ENCODE data around the gene PPL.

Gene PPL

GRCh38 chr16:4936991-4937781, at the start of gene PPL:
PPL (minus strand) TSS chr16:4937148; CDS start chr16:4937045, 103 bp downstream.
- Histone ChIP-seq H3K9ac (ENCODE audit: low read length) (peak within 1 kb of the TSS; percentile 49), H3K36me3 (ENCODE audit: control insufficient read depth, insufficient read depth, low read length) (no peaks in the 10 kb centered on the region), H3K4me3 (ENCODE audit: low read length) (peak within 1 kb of the TSS; percentile 79), H3K27ac (ENCODE audit: low read depth, low read length) (no peak within 1 kb of the TSS), H3K27me3 (ENCODE audit: control insufficient read depth, insufficient read depth, low read length) (no peaks in the 10 kb centered on the region), H3K4me1 (ENCODE audit: control insufficient read depth, insufficient read depth, low read length) (peaks cover under 1% of the 10 kb centered on the region)

DNA sequence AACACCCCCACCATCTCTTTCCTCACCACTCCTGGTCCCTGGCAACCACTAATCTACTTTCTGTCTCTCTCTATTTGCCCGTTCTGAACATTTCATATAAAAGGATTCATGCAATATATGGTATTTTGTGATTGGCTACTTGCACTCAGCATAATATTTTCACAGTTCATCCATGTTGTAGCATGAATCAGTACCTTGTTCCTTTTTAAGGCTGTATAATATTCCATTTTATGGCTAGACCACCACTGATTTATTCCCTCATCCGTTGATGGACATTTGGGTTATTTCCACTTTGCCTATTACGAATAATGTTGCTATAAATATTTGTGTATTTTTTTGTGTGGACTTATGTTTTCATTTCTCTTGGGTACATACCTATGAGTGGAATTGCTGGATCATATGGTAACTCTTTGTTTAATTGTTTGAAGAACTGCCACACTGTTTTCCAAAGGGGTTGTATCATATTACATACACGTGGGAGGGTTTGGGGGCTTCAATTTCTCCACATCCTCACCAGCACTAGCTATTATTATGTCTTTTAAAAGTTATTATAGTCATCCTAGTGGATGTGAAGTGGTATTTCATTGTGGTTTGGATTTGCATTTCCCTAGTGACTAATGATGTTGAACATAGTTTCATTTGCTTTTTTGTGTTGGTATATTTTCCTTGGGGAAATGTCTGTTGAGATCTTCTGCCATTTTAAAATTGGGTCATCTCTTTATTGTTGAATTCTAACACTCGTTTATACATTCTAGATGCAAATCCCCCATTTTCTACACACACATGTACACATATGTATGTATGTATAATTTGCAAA, 47.4 kb upstream of the PPL start:
- no peak overlapping the region for H3K9ac ChIP-seq (ENCODE audit: low read length)
- no peak overlapping the region for H3K4me3 ChIP-seq (ENCODE audit: low read length)
- peaks cover 5% of the 10 kb centered on the region for H3K27me3 ChIP-seq (ENCODE audit: control insufficient read depth, insufficient read depth, low read length)
- H3K27ac ChIP-seq (ENCODE audit: low read depth, low read length) = no peak overlapping the region
- H3K36me3 ChIP-seq (ENCODE audit: control insufficient read depth, insufficient read depth, low read length) = no peaks in the 10 kb centered on the region
- H3K4me1 ChIP-seq (ENCODE audit: control insufficient read depth, insufficient read depth, low read length) = no peaks in the 10 kb centered on the region

- H3K27me3 ChIP-seq (ENCODE audit: control insufficient read depth, insufficient read depth, low read length) = no peaks in the 10 kb centered on the region
- no peaks in the 10 kb centered on the region for H3K4me1 ChIP-seq (ENCODE audit: control insufficient read depth, insufficient read depth, low read length)
- H3K4me3 ChIP-seq (ENCODE audit: low read length) = no peak overlapping the region
- H3K36me3 ChIP-seq (ENCODE audit: control insufficient read depth, insufficient read depth, low read length) = no peaks in the 10 kb centered on the region
- no peak overlapping the region for H3K27ac ChIP-seq (ENCODE audit: low read depth, low read length)
- H3K9ac ChIP-seq (ENCODE audit: low read length) = no peak overlapping the region
Observed at GRCh38 chr16:4982056-4982867, 45.3 kb upstream of the PPL start.

DNA sequence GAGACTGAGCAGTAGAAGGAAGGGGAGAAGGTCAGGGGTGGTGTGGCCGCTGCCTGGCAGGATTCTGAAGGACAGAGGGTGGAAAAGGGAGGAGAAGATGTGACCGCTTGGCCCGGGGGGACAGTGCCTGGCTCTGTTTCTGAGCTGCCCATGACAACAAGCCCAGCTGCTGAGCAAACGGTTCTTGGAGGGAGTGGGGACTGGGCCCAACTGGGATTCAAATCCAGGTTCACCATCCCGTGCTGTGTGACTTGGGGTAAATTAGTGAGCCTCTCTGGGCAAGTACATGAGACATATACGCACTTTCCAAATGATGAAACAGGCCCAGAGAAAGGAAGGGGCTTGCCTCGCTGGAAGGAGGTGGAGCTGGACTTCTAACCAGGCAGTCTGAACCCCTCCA, 44.5 kb upstream of the PPL start:
- Histone ChIP-seq H3K36me3 (ENCODE audit: control insufficient read depth, insufficient read depth, low read length) (no peaks in the 10 kb centered on the region), H3K9ac (ENCODE audit: low read length) (no peak overlapping the region), H3K4me3 (ENCODE audit: low read length) (no peak overlapping the region), H3K27me3 (ENCODE audit: control insufficient read depth, insufficient read depth, low read length) (no peaks in the 10 kb centered on the region), H3K4me1 (ENCODE audit: control insufficient read depth, insufficient read depth, low read length) (no peaks in the 10 kb centered on the region), H3K27ac (ENCODE audit: low read depth, low read length) (no peak overlapping the region)

DNA sequence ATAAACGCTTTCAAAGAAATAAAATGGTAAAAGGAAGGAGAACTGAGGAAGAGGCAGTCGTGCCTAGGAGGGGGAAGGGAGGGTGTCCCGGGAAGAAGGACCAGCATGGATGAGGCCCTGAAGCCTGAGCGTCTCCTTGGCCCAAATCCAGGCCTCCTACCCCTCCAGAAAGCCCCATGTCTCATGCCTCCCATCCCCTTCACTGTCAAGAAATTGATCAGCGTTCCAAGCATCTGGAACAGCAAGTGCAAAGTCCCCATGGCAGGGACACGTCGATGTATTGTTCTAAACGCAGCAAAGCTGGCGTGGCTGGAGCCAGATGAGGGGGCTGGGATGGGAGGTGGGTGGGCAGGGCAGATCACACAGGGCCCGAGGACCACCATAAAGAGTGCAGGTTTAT, 43.7 kb upstream of the PPL start:
- Histone ChIP-seq H3K27ac (ENCODE audit: low read depth, low read length) (no peak overlapping the region), H3K4me3 (ENCODE audit: low read length) (no peak overlapping the region), H3K9ac (ENCODE audit: low read length) (no peak overlapping the region), H3K27me3 (ENCODE audit: control insufficient read depth, insufficient read depth, low read length) (no peaks in the 10 kb centered on the region), H3K36me3 (ENCODE audit: control insufficient read depth, insufficient read depth, low read length) (no peaks in the 10 kb centered on the region), H3K4me1 (ENCODE audit: control insufficient read depth, insufficient read depth, low read length) (no peaks in the 10 kb centered on the region)

DNA sequence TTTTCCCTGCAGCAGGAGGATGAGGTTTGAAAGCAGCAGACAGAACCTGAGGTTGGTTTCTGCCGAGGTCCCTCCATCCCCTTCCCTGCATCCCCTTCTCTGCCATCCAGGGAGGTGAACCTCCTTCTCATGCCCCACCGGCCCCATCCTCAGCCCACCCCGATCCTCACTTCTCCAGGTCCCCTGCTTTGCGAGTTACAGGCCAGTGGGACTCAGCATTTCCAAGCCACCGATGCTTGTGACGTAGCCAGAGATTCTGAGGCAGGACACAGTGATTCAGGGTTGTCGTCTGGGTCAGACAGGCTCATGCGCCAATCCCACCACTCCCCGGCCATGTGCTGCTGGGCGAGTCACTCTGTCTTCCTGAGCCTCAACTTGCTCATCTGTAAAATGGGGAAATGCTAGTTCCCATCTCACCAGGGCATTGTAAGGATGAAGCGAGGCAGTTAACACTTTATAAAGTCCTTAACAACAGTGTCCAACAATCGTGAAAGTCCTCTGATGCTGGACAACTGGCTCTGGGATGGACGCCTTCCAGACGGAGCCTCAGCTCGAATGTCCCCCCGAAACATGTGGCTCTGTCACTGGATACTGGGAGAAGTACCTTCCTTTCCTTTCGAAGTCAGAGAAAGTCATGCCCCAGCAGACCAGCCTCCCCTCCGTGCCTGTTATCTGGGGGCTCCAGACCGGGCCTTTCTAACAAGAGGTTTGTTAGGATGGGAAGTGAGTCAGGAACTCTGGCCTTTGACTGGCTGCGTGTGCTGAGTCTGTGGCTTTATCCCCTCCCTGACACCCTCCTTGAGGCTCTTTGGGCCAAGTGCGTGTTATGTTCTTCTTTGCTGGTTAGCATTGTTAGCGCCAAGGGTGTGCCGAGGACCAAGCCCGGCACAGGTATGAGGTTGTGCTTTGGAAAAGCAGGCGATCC, 43.0 kb upstream of the PPL start:
- H3K27me3 ChIP-seq (ENCODE audit: control insufficient read depth, insufficient read depth, low read length) = no peaks in the 10 kb centered on the region
- no peaks in the 10 kb centered on the region for H3K4me1 ChIP-seq (ENCODE audit: control insufficient read depth, insufficient read depth, low read length)
- H3K4me3 ChIP-seq (ENCODE audit: low read length) = no peak overlapping the region
- H3K9ac ChIP-seq (ENCODE audit: low read length) = no peak overlapping the region
- H3K36me3 ChIP-seq (ENCODE audit: control insufficient read depth, insufficient read depth, low read length) = no peaks in the 10 kb centered on the region
- H3K27ac ChIP-seq (ENCODE audit: low read depth, low read length) = no peak overlapping the region

- Histone ChIP-seq H3K27me3 (ENCODE audit: control insufficient read depth, insufficient read depth, low read length) (no peaks in the 10 kb centered on the region), H3K4me3 (ENCODE audit: low read length) (no peak overlapping the region), H3K36me3 (ENCODE audit: control insufficient read depth, insufficient read depth, low read length) (no peaks in the 10 kb centered on the region), H3K27ac (ENCODE audit: low read depth, low read length) (no peak overlapping the region), H3K9ac (ENCODE audit: low read length) (no peak overlapping the region), H3K4me1 (ENCODE audit: control insufficient read depth, insufficient read depth, low read length) (no peaks in the 10 kb centered on the region)
Observed at GRCh38 chr16:4979164-4979563, 42.2 kb upstream of the PPL start.

DNA sequence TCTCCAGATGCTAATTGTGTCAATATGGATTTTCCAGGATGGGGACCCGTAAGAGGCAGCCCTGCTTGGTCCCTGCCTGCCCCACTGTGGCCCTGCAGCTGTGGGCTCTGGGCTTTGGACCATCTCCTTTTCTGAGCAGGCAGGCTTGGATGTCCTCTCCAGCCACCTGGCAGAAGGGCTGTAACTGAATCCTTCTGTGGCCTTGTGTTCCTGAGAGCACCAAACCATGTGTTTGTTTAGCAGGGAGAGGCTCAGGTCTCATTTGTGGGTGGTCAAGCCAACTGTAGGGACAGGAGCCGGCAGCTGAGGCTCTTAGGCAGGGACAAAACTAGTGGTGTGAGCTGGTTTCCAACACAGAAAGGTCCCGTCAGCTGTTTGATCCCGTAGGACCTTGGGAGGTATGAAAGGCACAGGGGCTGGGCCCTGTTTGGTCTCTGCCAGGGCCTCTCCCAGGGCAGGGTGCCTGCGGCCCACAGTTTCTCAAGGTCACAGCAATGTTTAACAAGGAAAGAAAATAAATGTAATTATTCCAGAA, 39.7 kb upstream of the PPL start:
- Histone ChIP-seq H3K27ac (ENCODE audit: low read depth, low read length) (no peak overlapping the region), H3K4me1 (ENCODE audit: control insufficient read depth, insufficient read depth, low read length) (no peaks in the 10 kb centered on the region), H3K4me3 (ENCODE audit: low read length) (no peak overlapping the region), H3K36me3 (ENCODE audit: control insufficient read depth, insufficient read depth, low read length) (no peaks in the 10 kb centered on the region), H3K9ac (ENCODE audit: low read length) (no peak overlapping the region), H3K27me3 (ENCODE audit: control insufficient read depth, insufficient read depth, low read length) (no peaks in the 10 kb centered on the region)

DNA sequence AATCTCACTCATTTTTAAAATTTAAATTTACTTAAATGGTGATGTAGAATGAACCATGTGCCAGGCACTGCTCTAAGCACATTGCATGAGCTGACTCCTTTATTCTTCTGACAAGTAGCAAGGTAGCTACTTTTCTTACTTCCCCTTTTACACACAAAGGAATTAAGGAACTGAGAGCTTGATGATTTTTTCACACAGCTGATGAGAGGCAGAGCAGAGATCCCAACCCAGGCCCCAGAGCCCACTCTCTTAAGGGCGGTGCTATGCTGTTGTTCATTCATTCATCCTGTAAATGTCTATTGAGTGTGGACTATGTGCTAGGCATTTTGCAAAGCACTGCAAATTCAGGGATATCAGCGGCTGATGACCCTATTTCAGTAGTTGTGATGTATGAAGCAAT, 39.1 kb upstream of the PPL start:
- Histone ChIP-seq H3K36me3 (ENCODE audit: control insufficient read depth, insufficient read depth, low read length) (no peaks in the 10 kb centered on the region), H3K27ac (ENCODE audit: low read depth, low read length) (no peak overlapping the region), H3K4me1 (ENCODE audit: control insufficient read depth, insufficient read depth, low read length) (no peaks in the 10 kb centered on the region), H3K27me3 (ENCODE audit: control insufficient read depth, insufficient read depth, low read length) (no peaks in the 10 kb centered on the region), H3K9ac (ENCODE audit: low read length) (no peak overlapping the region), H3K4me3 (ENCODE audit: low read length) (no peak overlapping the region)

GRCh38 chr16:4972938-4973587, 36.1 kb upstream of the PPL start:
- Histone ChIP-seq H3K9ac (ENCODE audit: low read length) (no peak overlapping the region), H3K27me3 (ENCODE audit: control insufficient read depth, insufficient read depth, low read length) (no peaks in the 10 kb centered on the region), H3K4me1 (ENCODE audit: control insufficient read depth, insufficient read depth, low read length) (no peaks in the 10 kb centered on the region), H3K4me3 (ENCODE audit: low read length) (no peak overlapping the region), H3K27ac (ENCODE audit: low read depth, low read length) (no peak overlapping the region), H3K36me3 (ENCODE audit: control insufficient read depth, insufficient read depth, low read length) (no peaks in the 10 kb centered on the region)

- Histone ChIP-seq H3K4me3 (ENCODE audit: low read length) (no peak overlapping the region), H3K9ac (ENCODE audit: low read length) (no peak overlapping the region), H3K4me1 (ENCODE audit: control insufficient read depth, insufficient read depth, low read length) (no peaks in the 10 kb centered on the region), H3K27me3 (ENCODE audit: control insufficient read depth, insufficient read depth, low read length) (no peaks in the 10 kb centered on the region), H3K36me3 (ENCODE audit: control insufficient read depth, insufficient read depth, low read length) (no peaks in the 10 kb centered on the region), H3K27ac (ENCODE audit: low read depth, low read length) (no peak overlapping the region)
Observed at GRCh38 chr16:4970010-4970409, 33.1 kb upstream of the PPL start.

Data from rectal smooth muscle tissue (tissue), 1 donor.